ENCODE data around the gene CCDC159.

GRCh38 chr19:11363881-11364280 is 17.6 kb downstream of the CCDC159 start:
- TF ChIP-seq, protein P1, sequence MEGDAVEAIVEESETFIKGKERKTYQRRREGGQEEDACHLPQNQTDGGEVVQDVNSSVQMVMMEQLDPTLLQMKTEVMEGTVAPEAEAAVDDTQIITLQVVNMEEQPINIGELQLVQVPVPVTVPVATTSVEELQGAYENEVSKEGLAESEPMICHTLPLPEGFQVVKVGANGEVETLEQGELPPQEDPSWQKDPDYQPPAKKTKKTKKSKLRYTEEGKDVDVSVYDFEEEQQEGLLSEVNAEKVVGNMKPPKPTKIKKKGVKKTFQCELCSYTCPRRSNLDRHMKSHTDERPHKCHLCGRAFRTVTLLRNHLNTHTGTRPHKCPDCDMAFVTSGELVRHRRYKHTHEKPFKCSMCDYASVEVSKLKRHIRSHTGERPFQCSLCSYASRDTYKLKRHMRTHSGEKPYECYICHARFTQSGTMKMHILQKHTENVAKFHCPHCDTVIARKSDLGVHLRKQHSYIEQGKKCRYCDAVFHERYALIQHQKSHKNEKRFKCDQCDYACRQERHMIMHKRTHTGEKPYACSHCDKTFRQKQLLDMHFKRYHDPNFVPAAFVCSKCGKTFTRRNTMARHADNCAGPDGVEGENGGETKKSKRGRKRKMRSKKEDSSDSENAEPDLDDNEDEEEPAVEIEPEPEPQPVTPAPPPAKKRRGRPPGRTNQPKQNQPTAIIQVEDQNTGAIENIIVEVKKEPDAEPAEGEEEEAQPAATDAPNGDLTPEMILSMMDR (tag by site-specific recombination; IDR thresholded peaks at IDR 0.05): no peak
- TF ChIP-seq ZBTB8A (tag by site-specific recombination; IDR thresholded peaks at IDR 0.05) (no peak), GLI4 (tag by site-specific recombination; IDR thresholded peaks at IDR 0.05) (no peak), ZIC2 (tag by site-specific recombination; IDR thresholded peaks at IDR 0.05) (no peak), ZNF23 (tag by site-specific recombination; IDR thresholded peaks at IDR 0.05; ENCODE audit: borderline replicate concordance) (no peak), ZNF404 (tag by site-specific recombination; IDR thresholded peaks at IDR 0.05) (no peak), ZBTB10 (tag by site-specific recombination; IDR thresholded peaks at IDR 0.05) (no peak), ZNF362 (tag by site-specific recombination; IDR thresholded peaks at IDR 0.05) (no peak)
